Ascending aorta (tissue), 2 donors: ENCODE data around the gene CGB2. TPM values are rescaled to one million over a fixed set of nuclear protein-coding genes. Genes with fewer than 3 reads are reported as not detected.
"Not testable (repeated sequence)": the region's sequence is repeated elsewhere in the genome, so short reads cannot be mapped to it uniquely, and the experiment has no call there.

Experiments used
- DNase-seq, 2 donors: peaks; one replicate each; pipeline ENCODE4 v3.0.0-alpha.2; 2019; ENCODE audit warnings: low spot score in 2 of 2
- H3K27ac ChIP-seq, 2 donors: fragments of 200-600 bp; sonication (generic); one replicate each; pipeline ENCODE4 v1.5.1; 2016 to 2017; ENCODE audit warnings: mild to moderate bottlenecking in 1 of 2
- H3K27me3 ChIP-seq: fragments of 200-600 bp; sonication (generic); one replicate; pipeline ENCODE4 v1.5.1; 2017
- H3K36me3 ChIP-seq, 2 donors: fragments of 200-600 bp; sonication (generic); one replicate each; pipeline ENCODE4 v1.5.1; 2016
- H3K4me1 ChIP-seq, 2 donors: fragments of 200-600 bp; sonication (generic); one replicate each; pipeline ENCODE4 v1.5.1; 2016 to 2017; ENCODE audit warnings: mild to moderate bottlenecking in 1 of 2
- H3K4me3 ChIP-seq, 2 donors: fragments of 200-600 bp; sonication (generic); one replicate each; pipeline ENCODE4 v1.5.1; 2016 to 2017; ENCODE audit warnings: mild to moderate bottlenecking in 1 of 2
- H3K9me3 ChIP-seq, 2 donors: fragments of 200-600 bp; sonication (generic); one replicate each; pipeline ENCODE4 v1.5.1; 2016
- CTCF ChIP-seq, 3 experiments: fragments of 200-600 bp in 2 of 3; fragments of 450-650 bp in 1 of 3; sonication (generic) in 2 of 3; IDR thresholded peaks; one replicate each; pipeline ENCODE4 v1.5.1; 2016 to 2019; ENCODE audit warnings: antibody characterized with exemption in 3 of 3, mild to moderate bottlenecking in 1 of 3, moderate library complexity in 1 of 3
- intact Hi-C: fragments of 100-400 bp; cut with DNase I; formaldehyde crosslinking; loops from one replicate; pipeline ENCODE4 v1.15.1; 2023
- total RNA-seq: library from RNA; depleted of rRNA; stranded (reverse); fragments of >200 nt; gene quantifications from one replicate; pipeline ENCODE4 v1.1.0, GENCODE V29; 2016

Gene CGB2
- total RNA-seq, 1 donor from 2014 or later, result not detected

- not testable (repeated sequence) for H3K4me3 ChIP-seq, H3K27ac ChIP-seq, H3K9me3 ChIP-seq, H3K36me3 ChIP-seq, H3K4me1 ChIP-seq
- peak; percentile 16 to 81 for DNase-seq
- H3K27me3 ChIP-seq, result peaks cover 14% of the 10 kb centered on the region
- TF ChIP-seq CTCF (IDR thresholded peaks at IDR 0.05), result peak; percentile 75 to 78 (median 75)
- intact Hi-C loops, result loop anchor here (1.0 kb wide), 1 partner anchor 133 kb away; no protein-coding TSS in a partner anchor
Observed at GRCh38 chr19:49074869-49075268, 43.2 kb downstream of the CGB2 start.

GRCh38 chr19:49080392-49080791 is 48.7 kb downstream of the CGB2 start:
- Histone ChIP-seq H3K27ac (no peak overlapping the region), H3K9me3 (no peaks in the 10 kb centered on the region), H3K4me3 (no peak overlapping the region), H3K27me3 (no peaks in the 10 kb centered on the region), H3K4me1 (no peaks in the 10 kb centered on the region), H3K36me3 (no peaks in the 10 kb centered on the region)
- DNase-seq, result no peak
- intact Hi-C loops, result no loop called here
- TF ChIP-seq CTCF (IDR thresholded peaks at IDR 0.05), result no peak

- no peaks in the 10 kb centered on the region for H3K36me3 ChIP-seq
- no peak for TF ChIP-seq CTCF (IDR thresholded peaks at IDR 0.05)
- no peak overlapping the region for H3K4me3 ChIP-seq
- intact Hi-C loops, result no loop called here
- DNase-seq, result no peak
- no peaks in the 10 kb centered on the region for H3K27me3 ChIP-seq
- H3K4me1 ChIP-seq, result peaks cover 2 to 4% of the 10 kb centered on the region in 2 donors
- H3K9me3 ChIP-seq, result no peaks in the 10 kb centered on the region
- H3K27ac ChIP-seq, result no peak overlapping the region
Observed at GRCh38 chr19:49081273-49081672, 49.6 kb downstream of the CGB2 start.

Other genes with a start within 250 kb of the CGB2 start
- gene BCAT2, start 220.9 kb upstream of the CGB2 start, total RNA-seq, result 42.4 TPM
- 9.8 TPM for gene HSD17B14, start 195.4 kb upstream of the CGB2 start, total RNA-seq
- gene PLEKHA4, start 163.3 kb upstream of the CGB2 start, total RNA-seq, result 237 TPM
- gene PPP1R15A, start 159.5 kb upstream of the CGB2 start, total RNA-seq, result 142 TPM
- not detected for gene TULP2, start 133.1 kb upstream of the CGB2 start, total RNA-seq
- gene NUCB1, start 131.6 kb upstream of the CGB2 start, total RNA-seq, result 505 TPM
- gene DHDH, start 98.2 kb upstream of the CGB2 start, total RNA-seq, result not detected
- gene BAX, start 77.0 kb upstream of the CGB2 start, total RNA-seq, result 182 TPM
- gene FTL, start 66.6 kb upstream of the CGB2 start, total RNA-seq, result 7,736 TPM
- gene GYS1, start 38.6 kb upstream of the CGB2 start, total RNA-seq, result 21.8 TPM
- 106 TPM for gene RUVBL2, start 38.0 kb upstream of the CGB2 start, total RNA-seq
- not detected for gene LHB, start 14.8 kb upstream of the CGB2 start, total RNA-seq
- not detected for gene CGB3, start 7.6 kb upstream of the CGB2 start, total RNA-seq
- gene CGB1, start 5.0 kb downstream of the CGB2 start, total RNA-seq, result not detected
- gene CGB5, start 12.0 kb downstream of the CGB2 start, total RNA-seq, result not detected
- not detected for gene CGB8, start 17.2 kb downstream of the CGB2 start, total RNA-seq
- 10.2 TPM for gene CGB7, start 25.9 kb downstream of the CGB2 start, total RNA-seq
- not detected for gene NTF4, start 32.9 kb downstream of the CGB2 start, total RNA-seq
- not detected for gene KCNA7, start 40.8 kb downstream of the CGB2 start, total RNA-seq
- gene SNRNP70, start 53.6 kb downstream of the CGB2 start, total RNA-seq, result 185 TPM
- 42.1 TPM for gene LIN7B, start 82.5 kb downstream of the CGB2 start, total RNA-seq
- gene C19orf73, start 87.3 kb downstream of the CGB2 start, total RNA-seq, result not detected
- gene PPFIA3, start 87.7 kb downstream of the CGB2 start, total RNA-seq, result 33.3 TPM
- gene HRC, start 123.5 kb downstream of the CGB2 start, total RNA-seq, result not detected
- 63.4 TPM for gene TRPM4, start 125.9 kb downstream of the CGB2 start, total RNA-seq